ENCODE measurements around the gene DMXL2.

- TF ChIP-seq CTCF (IDR thresholded peaks at IDR 0.05): no peak
- TF ChIP-seq POLR2AphosphoS5 (IDR thresholded peaks at IDR 0.05): no peak
- TF ChIP-seq POLR2A (IDR thresholded peaks at IDR 0.05): no peak
Measured at GRCh38 chr15:51425517-51426040, 197.0 kb downstream of the DMXL2 start.
